ENCODE results near the gene PYGM. TPM values are rescaled to one million over a fixed set of nuclear protein-coding genes. Genes with fewer than 3 reads are reported as not detected.
A peak's percentile ranks its signal among the peaks of the same experiment; 100 is the strongest.

PYGM gene
- total and polyA plus RNA-seq, 2 of the 8 experiments (the other 6 are each of a cell fraction or from before 2014, with no cell fraction given), result 9.6 to 10.0 TPM

DNA sequence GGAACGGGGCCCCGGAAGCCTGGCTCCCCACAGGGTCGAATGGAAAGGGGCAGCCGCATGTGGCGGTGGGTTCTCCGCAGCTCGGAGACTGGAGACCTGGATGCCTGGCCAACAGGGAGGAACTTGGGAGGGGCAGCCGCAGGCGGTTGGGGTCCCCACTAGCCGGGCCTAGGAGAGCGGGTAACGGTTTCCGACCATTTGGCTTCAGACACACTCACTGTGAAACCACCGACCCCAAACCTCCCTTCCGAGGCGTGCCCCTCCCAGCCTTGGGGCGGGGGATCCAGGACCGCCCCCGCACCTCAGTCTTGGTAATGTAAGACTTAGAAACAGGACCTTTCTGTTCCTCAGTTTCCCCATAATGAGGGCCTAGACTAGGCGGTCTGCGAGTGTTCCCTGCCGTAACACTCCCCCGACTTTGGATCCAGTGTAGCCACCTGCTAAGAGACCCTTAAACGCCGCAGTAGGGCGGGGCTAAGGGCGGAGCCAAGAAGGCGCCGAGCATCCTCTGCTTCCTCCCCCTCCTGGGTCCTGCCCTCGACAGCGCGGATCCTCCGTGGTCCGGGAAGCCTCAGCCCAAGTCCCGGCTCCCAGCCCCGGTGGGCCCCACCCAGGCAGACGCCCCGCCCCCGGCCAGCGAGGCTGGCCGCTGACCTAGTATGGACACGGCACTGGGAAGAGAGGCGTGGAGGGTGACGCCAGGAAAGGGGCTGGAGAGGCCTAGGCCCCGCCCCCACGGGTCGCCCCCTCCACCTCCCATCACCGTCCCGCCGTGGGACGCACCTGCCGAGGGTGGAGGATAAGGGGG is 14.0 kb downstream of the PYGM start:
- H2AFZ ChIP-seq (ENCODE audit: low read length), result no peak overlapping the region
- H3K4me1 ChIP-seq (replicated peaks in 1 of 4; ENCODE audit: control insufficient read depth in 3 of 4, insufficient read depth in 4 of 4, low read length in 3 of 4), result peaks cover 3 to 26% (median 20%) of the 10 kb centered on the region in 4 experiments
- peak; percentile 28 for FAIRE-seq
- H2BK20ac ChIP-seq (ENCODE audit: low read length), result no peak overlapping the region
- no peaks in the 10 kb centered on the region for H3K79me1 ChIP-seq (ENCODE audit: low read depth, low read length)
- peaks cover 0 to 32% (median 19%) of the 10 kb centered on the region in 4 experiments; a peak in 5 of 7 replicates for H3K27me3 ChIP-seq (replicated peaks in 1 of 4; ENCODE audit: control insufficient read depth in 3 of 4, extremely low read depth in 1 of 4, insufficient read depth in 3 of 4, low read length in 3 of 4)
- no peak overlapping the region for H3K56ac ChIP-seq (replicated peaks; ENCODE audit: insufficient read length, low read depth, low read length)
- DNase-seq (ENCODE audit: low read depth in 1 of 2, low spot score in 2 of 2), result peak in 1 of 2 experiments; percentile 89
- peak overlapping the region; percentile 48 to 64 (median 52) for H3K4me3 ChIP-seq (ENCODE audit: extremely low read depth in 1 of 4, insufficient read depth in 2 of 4, low read depth in 3 of 4, low read length in 4 of 4)
- peak overlapping the region; percentile 22 for H4K5ac ChIP-seq (ENCODE audit: insufficient read length, low read depth, low read length)
- H4K20me1 ChIP-seq (replicated peaks in 1 of 2; ENCODE audit: control insufficient read depth in 1 of 2, insufficient read depth in 2 of 2, low read length in 2 of 2), result no peaks in the 10 kb centered on the region
- ChIA-PET CTCF (ENCODE audit: partially characterized antibody) (interaction anchor here (0.8 to 23.7 kb wide), 6 partner anchors 20 to 174 kb away, joined by 3 to 376 read pairs (median 28); partner anchors contain the start of gene PYGM), POLR2A (ENCODE audit: partially characterized antibody) (interaction anchor here (1.1 to 42.9 kb wide), 2 partner anchors 10 to 20 kb away, joined by 4 to 1087 read pairs; partner anchors contain the start of genes PYGM and SF1)
- peak overlapping the region; percentile 87 to 89 for H3K4me2 ChIP-seq (ENCODE audit: insufficient read depth in 1 of 2, low read depth in 2 of 2, low read length in 2 of 2)
- H4K91ac ChIP-seq (replicated peaks; ENCODE audit: insufficient read length, low read length), result no peak overlapping the region
- H2BK15ac ChIP-seq (ENCODE audit: low read length), result no peak overlapping the region
- H2AK5ac ChIP-seq (ENCODE audit: low read depth, low read length), result no peak overlapping the region
- H3K23me2 ChIP-seq (ENCODE audit: low read depth, low read length), result peaks cover 35% of the 10 kb centered on the region
- 3% methylated on average over 39 of the region's 52 CpGs; no CpG with 5 or more reads in 1 of the 2 experiments for whole genome bisulfite sequencing, 2 experiments (ENCODE audit: extremely low coverage in 1 of 2, insufficient coverage in 1 of 2, insufficient read length in 1 of 2, insufficient replicate concordance in 2 of 2, low coverage in 1 of 2, low lambda C conversion rate in 2 of 2, missing lambda C conversion rate in 1 of 2)
- no peak overlapping the region for H3K9ac ChIP-seq (replicated peaks in 1 of 4; ENCODE audit: extremely low read depth in 1 of 4, low read depth in 3 of 4, low read length in 3 of 4)
- no peak overlapping the region; the same call in none of the 2 replicates for H3K18ac ChIP-seq (ENCODE audit: extremely low read depth, low read length)
- H3K79me2 ChIP-seq (ENCODE audit: control insufficient read depth in 1 of 2, insufficient read depth in 2 of 2, low read length in 2 of 2), result no peaks in the 10 kb centered on the region
- H4K8ac ChIP-seq (ENCODE audit: extremely low read depth, insufficient read depth, low read length), result no peak overlapping the region; the same call in 1 of the 2 replicates
- no peak overlapping the region for H3K23ac ChIP-seq (ENCODE audit: insufficient read length)
- no peak overlapping the region; the same call in 1 of the 2 replicates for H2BK5ac ChIP-seq (ENCODE audit: low read depth, low read length)
- H3K27ac ChIP-seq (ENCODE audit: low read depth, low read length), result no peak overlapping the region
- H3K4ac ChIP-seq (replicated peaks; ENCODE audit: insufficient read length, low read depth, low read length), result no peak overlapping the region
- H2BK12ac ChIP-seq (ENCODE audit: low read depth, low read length), result no peak overlapping the region; the same call in 1 of the 2 replicates
- no peak overlapping the region for H3K14ac ChIP-seq (ENCODE audit: insufficient read length)
- no peaks in the 10 kb centered on the region; a peak in 1 of 8 replicates for H3K36me3 ChIP-seq (ENCODE audit: control insufficient read depth in 2 of 4, insufficient read depth in 4 of 4, low read length in 3 of 4)
- H3K9me3 ChIP-seq (ENCODE audit: insufficient read depth in 2 of 2, low read depth in 1 of 2, low read length in 1 of 2), result no peaks in the 10 kb centered on the region
- no peak overlapping the region for H2BK120ac ChIP-seq (replicated peaks; ENCODE audit: low read depth, low read length)
- peak; percentile 57 for TF ChIP-seq SRF (IDR thresholded peaks at IDR 0.05; ENCODE audit: low read depth, low read length)
- no peak for TF ChIP-seq JUND (IDR thresholded peaks at IDR 0.05; ENCODE audit: low read length)
- peak; percentile 59 for TF ChIP-seq EGR1 (IDR thresholded peaks at IDR 0.05; ENCODE audit: borderline replicate concordance, low read depth, low read length)
- no peak for TF ChIP-seq TCF12 (IDR thresholded peaks at IDR 0.05; ENCODE audit: low read depth, low read length)
- no peak for TF ChIP-seq PHF8 (conservative IDR thresholded peaks at IDR 0.05; ENCODE audit: low read depth, low read length)
- no peak for TF ChIP-seq GABPA (IDR thresholded peaks at IDR 0.05; ENCODE audit: borderline replicate concordance, insufficient read depth, low read length)
- no peak for TF ChIP-seq TEAD4 (IDR thresholded peaks at IDR 0.05; ENCODE audit: low read depth, low read length)
- TF ChIP-seq KDM4A (IDR thresholded peaks at IDR 0.05; ENCODE audit: low read depth, low read length, severe bottlenecking), result peak; percentile 31
- TF ChIP-seq ATF2 (IDR thresholded peaks at IDR 0.05; ENCODE audit: low read length), result no peak
- TF ChIP-seq NRF1 (IDR thresholded peaks at IDR 0.05; ENCODE audit: low read depth, low read length), result no peak
